ENCODE measurements around the gene CD68. TPM values are rescaled to one million over a fixed set of nuclear protein-coding genes. Genes with fewer than 3 reads are reported as not detected.

CD68 gene
- total RNA-seq, 2 experiments from 2014 or later, result 0.44 to 0.54 TPM

DNA sequence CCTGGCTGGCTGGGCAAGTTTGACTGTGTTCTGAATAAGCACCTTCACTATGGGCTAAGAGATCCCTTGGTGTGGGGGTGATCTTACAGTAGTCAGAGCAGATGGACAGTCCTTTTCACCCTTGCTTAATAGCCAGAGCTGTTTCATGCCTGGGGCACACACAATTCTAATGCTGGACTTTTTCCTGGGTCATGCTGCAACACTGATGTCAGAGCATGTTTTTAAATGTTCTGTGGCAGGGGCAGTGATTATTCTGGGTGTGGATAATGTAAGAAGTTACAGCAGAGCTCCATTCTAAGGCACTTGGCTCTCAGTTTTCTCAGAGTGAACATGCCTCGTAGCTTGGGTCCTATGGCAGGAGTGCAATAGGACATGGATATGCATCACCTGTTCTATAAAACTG, 4.0 kb upstream of the CD68 start:
- H3K4me2 ChIP-seq (ENCODE audit: low read length), result peak overlapping the region; percentile 88
- BruUV-seq (replicated peaks), result no TSS peak
- H3K36me3 ChIP-seq (ENCODE audit: insufficient read depth, low read length), result peaks cover 90% of the 10 kb centered on the region
- H3K9me2 ChIP-seq (ENCODE audit: insufficient read depth, low read length), result no peaks in the 10 kb centered on the region
- no peak for DNase-seq (ENCODE audit: low spot score)
- peak overlapping the region; percentile 99 for H3K4me3 ChIP-seq (ENCODE audit: low read depth, low read length, poor library complexity, severe bottlenecking)
- peaks cover 33% of the 10 kb centered on the region for H4K20me1 ChIP-seq (ENCODE audit: insufficient read depth, low read length)
- H3K4me1 ChIP-seq (ENCODE audit: insufficient read depth, low read length, poor library complexity, severe bottlenecking), result peaks cover 68% of the 10 kb centered on the region
- ChIA-PET POLR2A (interaction anchor here (0.6 kb wide), 1 partner anchor 218 kb away, joined by 3 read pairs; no protein-coding TSS in a partner anchor), CTCF (ENCODE audit: unreplicated experiment) (no interaction called here)
- TF ChIP-seq, protein P1, sequence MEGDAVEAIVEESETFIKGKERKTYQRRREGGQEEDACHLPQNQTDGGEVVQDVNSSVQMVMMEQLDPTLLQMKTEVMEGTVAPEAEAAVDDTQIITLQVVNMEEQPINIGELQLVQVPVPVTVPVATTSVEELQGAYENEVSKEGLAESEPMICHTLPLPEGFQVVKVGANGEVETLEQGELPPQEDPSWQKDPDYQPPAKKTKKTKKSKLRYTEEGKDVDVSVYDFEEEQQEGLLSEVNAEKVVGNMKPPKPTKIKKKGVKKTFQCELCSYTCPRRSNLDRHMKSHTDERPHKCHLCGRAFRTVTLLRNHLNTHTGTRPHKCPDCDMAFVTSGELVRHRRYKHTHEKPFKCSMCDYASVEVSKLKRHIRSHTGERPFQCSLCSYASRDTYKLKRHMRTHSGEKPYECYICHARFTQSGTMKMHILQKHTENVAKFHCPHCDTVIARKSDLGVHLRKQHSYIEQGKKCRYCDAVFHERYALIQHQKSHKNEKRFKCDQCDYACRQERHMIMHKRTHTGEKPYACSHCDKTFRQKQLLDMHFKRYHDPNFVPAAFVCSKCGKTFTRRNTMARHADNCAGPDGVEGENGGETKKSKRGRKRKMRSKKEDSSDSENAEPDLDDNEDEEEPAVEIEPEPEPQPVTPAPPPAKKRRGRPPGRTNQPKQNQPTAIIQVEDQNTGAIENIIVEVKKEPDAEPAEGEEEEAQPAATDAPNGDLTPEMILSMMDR (conservative IDR thresholded peaks at IDR 0.05; ENCODE audit: low read length), result no peak
- no peak for TF ChIP-seq EZH2phosphoT487 (IDR thresholded peaks at IDR 0.05; ENCODE audit: borderline replicate concordance, low read depth, low read length)
- H3K27ac ChIP-seq (ENCODE audit: low read depth, low read length, poor library complexity, severe bottlenecking), result peak overlapping the region; percentile 94
- intact Hi-C loops (cut with micrococcal nuclease; ENCODE audit: unreplicated experiment), result no loop called here
- H3K79me2 ChIP-seq (ENCODE audit: insufficient read depth, low read depth, low read length), result peaks cover 46% of the 10 kb centered on the region
- no peaks in the 10 kb centered on the region for H3K9me3 ChIP-seq (ENCODE audit: low read length)
- no peak overlapping the region for H2AFZ ChIP-seq (ENCODE audit: low read length)

DNA sequence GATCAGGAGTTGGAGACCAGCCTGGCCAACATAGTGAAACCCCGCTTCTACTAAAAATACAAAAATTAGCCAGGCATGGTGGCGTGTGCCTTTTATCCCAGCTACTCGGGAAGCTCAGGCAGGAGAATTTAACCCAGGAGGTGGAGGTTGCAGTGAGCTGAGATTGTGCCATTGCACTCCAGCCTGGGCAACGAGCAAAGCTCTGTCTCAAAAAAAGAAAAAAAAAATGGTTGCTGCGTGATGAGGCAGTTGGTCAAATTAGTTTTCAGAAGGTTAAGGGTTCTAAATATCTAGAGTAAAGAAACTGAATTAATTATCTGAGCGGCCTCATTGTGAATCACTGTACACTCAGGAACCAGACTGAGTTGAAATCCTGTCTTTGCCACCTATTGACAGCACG, 3.5 kb upstream of the CD68 start:
- ChIA-PET POLR2A (interaction anchor here (0.6 kb wide), 1 partner anchor 218 kb away, joined by 3 read pairs; no protein-coding TSS in a partner anchor), CTCF (ENCODE audit: unreplicated experiment) (no interaction called here)
- Histone ChIP-seq H3K9me2 (ENCODE audit: insufficient read depth, low read length) (no peaks in the 10 kb centered on the region), H3K36me3 (ENCODE audit: insufficient read depth, low read length) (peaks cover 90% of the 10 kb centered on the region), H3K4me3 (ENCODE audit: low read depth, low read length, poor library complexity, severe bottlenecking) (peak overlapping the region; percentile 99), H3K9me3 (ENCODE audit: low read length) (no peaks in the 10 kb centered on the region), H3K4me2 (ENCODE audit: low read length) (peak overlapping the region; percentile 88), H2AFZ (ENCODE audit: low read length) (no peak overlapping the region), H3K27ac (ENCODE audit: low read depth, low read length, poor library complexity, severe bottlenecking) (no peak overlapping the region), H3K79me2 (ENCODE audit: insufficient read depth, low read depth, low read length) (peaks cover 46% of the 10 kb centered on the region), H3K4me1 (ENCODE audit: insufficient read depth, low read length, poor library complexity, severe bottlenecking) (peaks cover 64% of the 10 kb centered on the region), H4K20me1 (ENCODE audit: insufficient read depth, low read length) (peaks cover 33% of the 10 kb centered on the region)
- TF ChIP-seq, protein P1 (conservative IDR thresholded peaks at IDR 0.05; ENCODE audit: low read length), result no peak
- TF ChIP-seq EZH2phosphoT487 (IDR thresholded peaks at IDR 0.05; ENCODE audit: borderline replicate concordance, low read depth, low read length), result no peak
- BruUV-seq (replicated peaks), result no TSS peak
- intact Hi-C loops (cut with micrococcal nuclease; ENCODE audit: unreplicated experiment), result no loop called here
- DNase-seq (ENCODE audit: low spot score), result no peak

DNA sequence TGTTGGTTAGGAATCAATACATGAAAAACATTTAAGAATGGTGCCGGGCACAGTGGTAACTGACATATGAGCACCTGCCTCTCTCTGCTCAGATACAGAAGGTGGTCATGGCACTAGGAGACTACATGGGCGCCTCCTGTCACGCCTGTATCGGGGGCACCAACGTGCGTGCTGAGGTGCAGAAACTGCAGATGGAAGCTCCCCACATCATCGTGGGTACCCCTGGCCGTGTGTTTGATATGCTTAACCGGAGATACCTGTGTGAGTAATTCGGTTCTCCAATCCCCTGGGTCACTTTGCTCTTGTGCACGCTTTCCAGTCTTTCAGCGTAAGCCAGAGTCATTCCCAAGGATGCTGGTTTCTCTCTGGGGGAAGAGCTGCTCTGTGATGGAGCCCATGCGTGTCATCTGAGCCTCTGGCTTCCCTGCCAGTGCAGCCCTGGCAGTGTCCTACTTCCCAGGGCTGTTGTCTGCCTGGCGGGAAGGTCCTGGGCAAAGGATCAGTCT, 3.0 kb upstream of the CD68 start:
- peak overlapping the region; percentile 88; the same call in 1 of the 2 replicates for H3K4me2 ChIP-seq (ENCODE audit: low read length)
- ChIA-PET CTCF (ENCODE audit: unreplicated experiment) (no interaction called here), POLR2A (no interaction called here)
- no peak overlapping the region for H3K4me3 ChIP-seq (ENCODE audit: low read depth, low read length, poor library complexity, severe bottlenecking)
- H4K20me1 ChIP-seq (ENCODE audit: insufficient read depth, low read length), result peaks cover 33% of the 10 kb centered on the region
- H3K9me2 ChIP-seq (ENCODE audit: insufficient read depth, low read length), result no peaks in the 10 kb centered on the region
- DNase-seq (ENCODE audit: low spot score), result no peak
- peaks cover 43% of the 10 kb centered on the region for H3K79me2 ChIP-seq (ENCODE audit: insufficient read depth, low read depth, low read length)
- no peak overlapping the region for H3K27ac ChIP-seq (ENCODE audit: low read depth, low read length, poor library complexity, severe bottlenecking)
- peaks cover 59% of the 10 kb centered on the region for H3K4me1 ChIP-seq (ENCODE audit: insufficient read depth, low read length, poor library complexity, severe bottlenecking)
- intact Hi-C loops (cut with micrococcal nuclease; ENCODE audit: unreplicated experiment), result no loop called here
- no peaks in the 10 kb centered on the region for H3K9me3 ChIP-seq (ENCODE audit: low read length)
- H2AFZ ChIP-seq (ENCODE audit: low read length), result no peak overlapping the region
- BruUV-seq (replicated peaks), result no TSS peak
- peaks cover 90% of the 10 kb centered on the region for H3K36me3 ChIP-seq (ENCODE audit: insufficient read depth, low read length)
- TF ChIP-seq, protein P1 (conservative IDR thresholded peaks at IDR 0.05; ENCODE audit: low read length), result no peak
- no peak for TF ChIP-seq EZH2phosphoT487 (IDR thresholded peaks at IDR 0.05; ENCODE audit: borderline replicate concordance, low read depth, low read length)

Measured in OCI-LY7 (cell line).